Measurements from ENCODE around the gene CCDC122. TPM values are rescaled to one million over a fixed set of nuclear protein-coding genes. Genes with fewer than 3 reads are reported as not detected.

CCDC122 gene
- total and polyA plus RNA-seq, 9 of the 15 experiments (the other 6 are each of a cell fraction or from before 2014, with no cell fraction given), result not detected

DNA sequence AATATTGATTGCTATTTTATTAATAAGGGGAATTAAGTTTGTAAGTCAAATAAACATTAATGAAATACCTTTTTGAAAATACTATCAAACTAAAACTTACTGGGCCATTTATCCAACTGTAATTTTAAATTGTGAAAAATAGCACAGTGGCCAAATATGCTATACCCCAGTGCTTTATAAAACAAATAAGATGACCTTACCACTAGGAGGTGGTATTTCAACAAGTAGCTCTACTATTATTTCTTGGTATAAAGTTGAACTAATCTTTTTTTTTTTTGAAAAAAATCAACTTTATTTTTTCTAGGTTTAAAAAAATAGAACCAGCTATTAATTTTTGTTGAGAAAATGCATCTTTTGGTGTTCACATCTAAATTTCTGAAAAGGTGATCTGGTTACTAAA, 14.9 kb upstream of the CCDC122 start:
- no peak for DNase-seq (ENCODE audit: extremely low read depth in 1 of 4, low spot score in 3 of 4)
- Histone ChIP-seq H3K4me2 (ENCODE audit: insufficient read depth, low read length) (no peak overlapping the region), H3K9me1 (ENCODE audit: control insufficient read depth, insufficient read depth, low read length) (no peaks in the 10 kb centered on the region), H4K20me1 (replicated peaks; ENCODE audit: control insufficient read depth, insufficient read depth, low read length) (no peaks in the 10 kb centered on the region; the same call in 1 of the 2 replicates), H3K79me2 (ENCODE audit: control insufficient read depth, insufficient read depth, low read length) (no peaks in the 10 kb centered on the region), H3K4me1 (replicated peaks in 1 of 2; ENCODE audit: control insufficient read depth in 2 of 2, insufficient read depth in 2 of 2, low read length in 2 of 2) (no peaks in the 10 kb centered on the region), H3K9me3 (replicated peaks; ENCODE audit: control insufficient read depth, insufficient read depth, low read depth, low read length) (no peaks in the 10 kb centered on the region), H3K27ac (ENCODE audit: extremely low read depth, low read depth, low read length) (no peak overlapping the region), H3K36me3 (ENCODE audit: control insufficient read depth, insufficient read depth, low read length) (no peaks in the 10 kb centered on the region), H3K9ac (ENCODE audit: insufficient read depth in 1 of 2, low read depth in 2 of 2, low read length in 2 of 2) (no peak overlapping the region), H3K4me3 (no peak overlapping the region), H2AFZ (ENCODE audit: low read depth, low read length) (no peak overlapping the region), H3K27me3 (ENCODE audit: control insufficient read depth in 2 of 2, insufficient read depth in 2 of 2, low read length in 2 of 2) (no peaks in the 10 kb centered on the region)
- ChIA-PET CTCF (ENCODE audit: low intra/inter-chr PET ratio) (no interaction called here), POLR2A (no interaction called here)
- no peak for FAIRE-seq
- TF ChIP-seq TCF7L2 (IDR thresholded peaks at IDR 0.05; ENCODE audit: low read depth, low read length) (no peak), CCAR2 (IDR thresholded peaks at IDR 0.05; ENCODE audit: low read depth, low read length) (no peak), TAF1 (IDR thresholded peaks at IDR 0.05; ENCODE audit: control insufficient read depth, extremely low read depth, insufficient read depth, low read length, severe bottlenecking) (no peak), CSDE1 (IDR thresholded peaks at IDR 0.05) (no peak), SRSF1 (IDR thresholded peaks at IDR 0.05; ENCODE audit: low read depth, low read length) (no peak), KLF6 (CRISPR knock-in tag; IDR thresholded peaks at IDR 0.05; ENCODE audit: borderline replicate concordance) (no peak), ZZZ3 (IDR thresholded peaks at IDR 0.05) (no peak), MTA1 (IDR thresholded peaks at IDR 0.05; ENCODE audit: borderline replicate concordance) (no peak)
- TF ChIP-seq, protein P1, sequence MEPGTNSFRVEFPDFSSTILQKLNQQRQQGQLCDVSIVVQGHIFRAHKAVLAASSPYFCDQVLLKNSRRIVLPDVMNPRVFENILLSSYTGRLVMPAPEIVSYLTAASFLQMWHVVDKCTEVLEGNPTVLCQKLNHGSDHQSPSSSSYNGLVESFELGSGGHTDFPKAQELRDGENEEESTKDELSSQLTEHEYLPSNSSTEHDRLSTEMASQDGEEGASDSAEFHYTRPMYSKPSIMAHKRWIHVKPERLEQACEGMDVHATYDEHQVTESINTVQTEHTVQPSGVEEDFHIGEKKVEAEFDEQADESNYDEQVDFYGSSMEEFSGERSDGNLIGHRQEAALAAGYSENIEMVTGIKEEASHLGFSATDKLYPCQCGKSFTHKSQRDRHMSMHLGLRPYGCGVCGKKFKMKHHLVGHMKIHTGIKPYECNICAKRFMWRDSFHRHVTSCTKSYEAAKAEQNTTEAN (CRISPR knock-in tag; IDR thresholded peaks at IDR 0.05), result no peak
- TF ChIP-seq, protein P2, sequence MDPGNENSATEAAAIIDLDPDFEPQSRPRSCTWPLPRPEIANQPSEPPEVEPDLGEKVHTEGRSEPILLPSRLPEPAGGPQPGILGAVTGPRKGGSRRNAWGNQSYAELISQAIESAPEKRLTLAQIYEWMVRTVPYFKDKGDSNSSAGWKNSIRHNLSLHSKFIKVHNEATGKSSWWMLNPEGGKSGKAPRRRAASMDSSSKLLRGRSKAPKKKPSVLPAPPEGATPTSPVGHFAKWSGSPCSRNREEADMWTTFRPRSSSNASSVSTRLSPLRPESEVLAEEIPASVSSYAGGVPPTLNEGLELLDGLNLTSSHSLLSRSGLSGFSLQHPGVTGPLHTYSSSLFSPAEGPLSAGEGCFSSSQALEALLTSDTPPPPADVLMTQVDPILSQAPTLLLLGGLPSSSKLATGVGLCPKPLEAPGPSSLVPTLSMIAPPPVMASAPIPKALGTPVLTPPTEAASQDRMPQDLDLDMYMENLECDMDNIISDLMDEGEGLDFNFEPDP (CRISPR knock-in tag; IDR thresholded peaks at IDR 0.05), result no peak
- ATAC-seq, result no peak
- in situ Hi-C loops (cut with MboI), result no loop called here
- no TSS peak for BruUV-seq (replicated peaks)
- intact Hi-C loops (cut with micrococcal nuclease), result no loop called here

All from K562 (cell line).